GM23338 (cell line): Measurements from ENCODE around the gene ARFGEF2. TPM values are rescaled to one million over a fixed set of nuclear protein-coding genes. Genes with fewer than 3 reads are reported as not detected.
"Not testable (repeated sequence)": the region's sequence is repeated elsewhere in the genome, so short reads cannot be mapped to it uniquely, and the experiment has no call there.

Source experiments
- ATAC-seq: fragments of 200-7000 bp; cut with Tn5 transposase; 3 replicates; pipeline ENCODE4 v1.9.1; 2020
- DNase-seq: peaks from one replicate; pipeline ENCODE4 v3.0.0-alpha.2; 2015; ENCODE audit warnings: low spot score
- H2AFZ ChIP-seq: fragments of 200-600 bp; sonication (generic); 2 replicates; pipeline ENCODE4 v1.8.0; 2016; ENCODE audit warnings: antibody characterized with exemption, mild to moderate bottlenecking, moderate library complexity
- H3F3A ChIP-seq: fragments of 200-600 bp; sonication (generic); replicated peaks from 2 replicates; pipeline ENCODE4 v1.8.0; 2017; ENCODE audit warnings: antibody characterized with exemption, mixed run types, low read depth
- H3K27ac ChIP-seq: fragments of 200-600 bp; sonication (generic); 2 replicates; pipeline ENCODE4 v1.6.1; 2016; ENCODE audit warnings: low read depth
- H3K27me3 ChIP-seq: fragments of 200-600 bp; sonication (generic); 2 replicates; pipeline ENCODE4 v1.8.0; 2016; ENCODE audit warnings: mild to moderate bottlenecking, mixed run types, moderate library complexity; ENCODE audit not compliant: insufficient read depth
- H3K36me3 ChIP-seq: fragments of 200-600 bp; sonication (generic); 2 replicates; pipeline ENCODE4 v1.8.0; 2016; ENCODE audit warnings: mild to moderate bottlenecking; ENCODE audit not compliant: insufficient read depth
- H3K4me1 ChIP-seq: fragments of 200-600 bp; sonication (generic); 2 replicates; pipeline ENCODE4 v1.8.0; 2016; ENCODE audit warnings: mild to moderate bottlenecking, moderate library complexity; ENCODE audit not compliant: insufficient read depth
- H3K4me2 ChIP-seq: fragments of 200-600 bp; sonication (generic); 2 replicates; pipeline ENCODE4 v1.7.1; 2017; ENCODE audit warnings: mixed run types
- H3K4me3 ChIP-seq: fragments of 200-600 bp; sonication (generic); 2 replicates; pipeline ENCODE4 v1.6.1; 2016; ENCODE audit warnings: mixed run types
- H3K79me2 ChIP-seq: fragments of 200-600 bp; sonication (generic); replicated peaks from 2 replicates; pipeline ENCODE4 v1.8.0; 2017; ENCODE audit warnings: mild to moderate bottlenecking; ENCODE audit not compliant: insufficient read depth
- H3K9me2 ChIP-seq: fragments of 200-600 bp; sonication (generic); 2 replicates; pipeline ENCODE4 v1.8.0; 2017; ENCODE audit not compliant: insufficient read depth
- H4K20me1 ChIP-seq: fragments of 200-600 bp; sonication (generic); replicated peaks from 2 replicates; pipeline ENCODE4 v1.8.0; 2017; ENCODE audit warnings: mild to moderate bottlenecking; ENCODE audit not compliant: insufficient read depth
- H3K27ac Mint-ChIP-seq: 2 replicates; pipeline ENCODE4 v1.8.0; 2020; ENCODE audit warnings: inconsistent platforms, mild to moderate bottlenecking, moderate library complexity, mixed read lengths
- H3K27me3 Mint-ChIP-seq: 3 replicates; pipeline ENCODE4 v1.8.0; 2022; ENCODE audit warnings: low read depth, mild to moderate bottlenecking, moderate library complexity, mixed read lengths, inconsistent platforms; ENCODE audit not compliant: insufficient read depth, poor library complexity
- H3K36me3 Mint-ChIP-seq: 3 replicates; pipeline ENCODE4 v1.8.0; 2021; ENCODE audit warnings: low read depth, mild to moderate bottlenecking, inconsistent platforms, moderate library complexity, mixed read lengths
- H3K4me1 Mint-ChIP-seq: 3 replicates; pipeline ENCODE4 v1.8.0; 2020; ENCODE audit warnings: mild to moderate bottlenecking, inconsistent platforms, mixed read lengths
- H3K4me3 Mint-ChIP-seq: 3 replicates; pipeline ENCODE4 v1.8.0; 2021; ENCODE audit warnings: moderate library complexity, mild to moderate bottlenecking, inconsistent platforms, mixed read lengths
- H3K9me3 Mint-ChIP-seq: 3 replicates; pipeline ENCODE4 v1.8.0; 2020; ENCODE audit warnings: moderate library complexity, mild to moderate bottlenecking, inconsistent platforms, mixed read lengths
- CREB1 ChIP-seq: fragments of 250-450 bp; sonication (Bioruptor Pico); IDR thresholded peaks from 2 replicates; pipeline ENCODE4 v1.5.0; 2020; ENCODE audit warnings: low read depth, mild to moderate bottlenecking, moderate library complexity
- CTCF ChIP-seq, 2 experiments: fragments of 200-600 bp in 1 of 2; sonication (generic) in 1 of 2; conservative IDR thresholded peaks; 2 replicates each; pipeline versions ENCODE4 v1.5.1 to v1.6.1; 2016 to 2017; ENCODE audit warnings: antibody characterized with exemption in 2 of 2, low read depth in 2 of 2, mild to moderate bottlenecking in 2 of 2, moderate library complexity in 1 of 2
- EZH2 ChIP-seq: fragments of 200-600 bp; sonication (generic); IDR thresholded peaks from one replicate; pipeline ENCODE4 v1.8.0; 2017; ENCODE audit warnings: antibody characterized with exemption, mild to moderate bottlenecking, low read depth; ENCODE audit not compliant: unreplicated experiment
- EZH2phosphoT487 ChIP-seq: fragments of 200-600 bp; sonication (generic); IDR thresholded peaks from one replicate; pipeline ENCODE4 v1.8.1; 2018; ENCODE audit warnings: antibody characterized with exemption; ENCODE audit not compliant: unreplicated experiment
- JUNB ChIP-seq: IDR thresholded peaks from one replicate; pipeline ENCODE4 v1.6.1; 2016; ENCODE audit warnings: antibody characterized with exemption; ENCODE audit not compliant: unreplicated experiment
- NANOG ChIP-seq: IDR thresholded peaks from 2 replicates; pipeline ENCODE4 v1.6.1; 2016; ENCODE audit warnings: antibody characterized with exemption, borderline replicate concordance
- POLR2AphosphoS5 ChIP-seq: IDR thresholded peaks from 2 replicates; pipeline ENCODE4 v1.6.1; 2016; ENCODE audit warnings: antibody characterized with exemption, low read depth
- REST ChIP-seq: IDR thresholded peaks from one replicate; pipeline ENCODE4 v1.6.1; 2018; ENCODE audit warnings: antibody characterized with exemption; ENCODE audit not compliant: unreplicated experiment
- STAT1 ChIP-seq: IDR thresholded peaks from one replicate; pipeline ENCODE4 v1.6.1; 2016; ENCODE audit warnings: antibody characterized with exemption; ENCODE audit not compliant: unreplicated experiment
- ZNF114 ChIP-seq: fragments of 250-450 bp; sonication (Bioruptor Pico); IDR thresholded peaks from 2 replicates; pipeline ENCODE4 v1.5.0; 2020; ENCODE audit warnings: mild to moderate bottlenecking, moderate library complexity
- ZNF331 ChIP-seq: fragments of 250-450 bp; sonication (Bioruptor Pico); IDR thresholded peaks from 2 replicates; pipeline ENCODE4 v1.5.0; 2020; ENCODE audit warnings: low read depth, mild to moderate bottlenecking, moderate library complexity
- polyA plus RNA-seq: library from polyadenylated mRNA; unstranded; fragments of >200 nt; fragmentation: Nextera tagmentation; extraction: Ambion mirVana; gene quantifications from 2 replicates; pipeline ENCODE4 v1.2.1, GENCODE V29; 2016
- total RNA-seq: library from RNA; depleted of rRNA; stranded (reverse); fragments of >200 nt; shearing (Covaris generic); gene quantifications from 2 replicates; pipeline ENCODE4 v1.2.3, GENCODE V29; 2014
- TF ChIP-seq, protein P1 (sequence below): IDR thresholded peaks from 2 replicates; pipeline ENCODE4 v1.6.1; 2016; ENCODE audit warnings: antibody characterized with exemption

ARFGEF2 gene
- total and polyA plus RNA-seq, 2 experiments from 2014 or later, result 7.2 to 25.5 TPM

DNA sequence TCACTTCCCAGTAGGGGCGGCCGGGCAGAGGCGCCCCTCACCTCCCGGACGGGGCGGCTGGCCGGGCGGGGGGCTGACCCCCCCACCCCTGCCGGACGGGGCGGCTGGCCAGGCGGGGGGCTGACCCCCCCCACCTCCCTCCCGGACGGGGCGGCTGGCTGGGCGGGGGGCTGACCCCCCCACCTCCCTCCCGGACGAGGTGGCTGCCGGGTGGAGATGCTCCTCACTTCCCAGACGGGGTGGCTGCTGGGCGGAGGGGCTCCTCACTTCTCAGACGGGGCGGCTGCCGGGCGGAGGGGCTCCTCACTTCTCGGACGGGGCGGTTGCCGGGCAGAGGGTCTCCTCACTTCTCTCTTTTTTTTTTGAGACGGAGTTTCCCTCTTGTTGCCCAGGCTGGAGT lies 14.7 kb downstream of the ARFGEF2 start:
- H3K27ac Mint-ChIP-seq, H3K4me1 ChIP-seq, H3K4me3 ChIP-seq, H3K36me3 ChIP-seq, H3K4me2 ChIP-seq, H3K27me3 Mint-ChIP-seq, H3K27me3 ChIP-seq, ATAC-seq, H3K4me3 Mint-ChIP-seq, H3K9me2 ChIP-seq, H2AFZ ChIP-seq, H3F3A ChIP-seq, H3K27ac ChIP-seq, H3K4me1 Mint-ChIP-seq, DNase-seq: not testable (repeated sequence)
- peaks cover 15% of the 10 kb centered on the region; the same call in 1 of the 2 replicates for H4K20me1 ChIP-seq
- peaks cover 23% of the 10 kb centered on the region for H3K36me3 Mint-ChIP-seq
- H3K9me3 Mint-ChIP-seq, result peaks cover 22% of the 10 kb centered on the region
- peaks cover 73% of the 10 kb centered on the region for H3K79me2 ChIP-seq

GRCh38 chr20:48937674-48938073 lies 16.2 kb downstream of the ARFGEF2 start:
- ATAC-seq (no peak), DNase-seq (no peak)
- Histone ChIP-seq H3K36me3 (no peaks in the 10 kb centered on the region), H3K27ac (no peak overlapping the region), H3K9me2 (no peaks in the 10 kb centered on the region), H4K20me1 (peaks cover 14% of the 10 kb centered on the region), H3K79me2 (peaks cover 59% of the 10 kb centered on the region), H3K4me2 (no peak overlapping the region), H3K27me3 (no peaks in the 10 kb centered on the region), H3K4me1 (no peaks in the 10 kb centered on the region), H2AFZ (no peak overlapping the region), H3K4me3 (no peak overlapping the region), H3F3A (no peaks in the 10 kb centered on the region)
- H3K36me3 Mint-ChIP-seq, result peaks cover 26% of the 10 kb centered on the region
- H3K27me3 Mint-ChIP-seq, result peaks cover 2% of the 10 kb centered on the region
- peaks cover 22% of the 10 kb centered on the region for H3K9me3 Mint-ChIP-seq
- no peaks in the 10 kb centered on the region; the same call in 2 of the 3 replicates for H3K4me1 Mint-ChIP-seq
- H3K4me3 Mint-ChIP-seq, result no peak overlapping the region
- no peak overlapping the region; the same call in 1 of the 2 replicates for H3K27ac Mint-ChIP-seq
- TF ChIP-seq STAT1, result no peak
- no peak for TF ChIP-seq POLR2AphosphoS5
- no peak for TF ChIP-seq ZNF114
- TF ChIP-seq REST, result no peak
- TF ChIP-seq EZH2phosphoT487, result no peak
- no peak for TF ChIP-seq JUNB
- no peak for TF ChIP-seq CREB1 (CRISPR knock-in tag)
- TF ChIP-seq, protein P1, sequence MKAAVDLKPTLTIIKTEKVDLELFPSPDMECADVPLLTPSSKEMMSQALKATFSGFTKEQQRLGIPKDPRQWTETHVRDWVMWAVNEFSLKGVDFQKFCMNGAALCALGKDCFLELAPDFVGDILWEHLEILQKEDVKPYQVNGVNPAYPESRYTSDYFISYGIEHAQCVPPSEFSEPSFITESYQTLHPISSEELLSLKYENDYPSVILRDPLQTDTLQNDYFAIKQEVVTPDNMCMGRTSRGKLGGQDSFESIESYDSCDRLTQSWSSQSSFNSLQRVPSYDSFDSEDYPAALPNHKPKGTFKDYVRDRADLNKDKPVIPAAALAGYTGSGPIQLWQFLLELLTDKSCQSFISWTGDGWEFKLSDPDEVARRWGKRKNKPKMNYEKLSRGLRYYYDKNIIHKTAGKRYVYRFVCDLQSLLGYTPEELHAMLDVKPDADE, result no peak
- TF ChIP-seq CTCF (conservative IDR thresholded peaks at IDR 0.05; ENCODE audit: low read depth in 2 of 2), result no peak
- TF ChIP-seq ZNF331 (CRISPR knock-in tag), result no peak
- TF ChIP-seq NANOG, result no peak
- TF ChIP-seq EZH2, result no peak
